HG03280 (cell line): Measurements from ENCODE around the gene KIAA0040.
"Not testable (repeated sequence)": the region's sequence is repeated elsewhere in the genome, so short reads cannot be mapped to it uniquely, and the experiment has no call there.

Experiments
- ATAC-seq: cut with Tn5 transposase; IDR thresholded peaks from one replicate; pipeline ENCODE4 v1.9.1; 2021; ENCODE audit warnings: mild to moderate bottlenecking, moderate library complexity; ENCODE audit not compliant: unreplicated experiment

KIAA0040 gene

GRCh38 chr1:175108331-175108820, 84.2 kb downstream of the KIAA0040 start:
- ATAC-seq: not testable (repeated sequence)
